GM18517 (cell line): ENCODE results near the gene IYD.
"Not testable (repeated sequence)": the region's sequence is repeated elsewhere in the genome, so short reads cannot be mapped to it uniquely, and the experiment has no call there.

Experiments
- ATAC-seq: cut with Tn5 transposase; IDR thresholded peaks from one replicate; pipeline ENCODE4 v1.9.1; 2021; ENCODE audit warnings: mild to moderate bottlenecking, moderate library complexity; ENCODE audit not compliant: unreplicated experiment

IYD gene

DNA sequence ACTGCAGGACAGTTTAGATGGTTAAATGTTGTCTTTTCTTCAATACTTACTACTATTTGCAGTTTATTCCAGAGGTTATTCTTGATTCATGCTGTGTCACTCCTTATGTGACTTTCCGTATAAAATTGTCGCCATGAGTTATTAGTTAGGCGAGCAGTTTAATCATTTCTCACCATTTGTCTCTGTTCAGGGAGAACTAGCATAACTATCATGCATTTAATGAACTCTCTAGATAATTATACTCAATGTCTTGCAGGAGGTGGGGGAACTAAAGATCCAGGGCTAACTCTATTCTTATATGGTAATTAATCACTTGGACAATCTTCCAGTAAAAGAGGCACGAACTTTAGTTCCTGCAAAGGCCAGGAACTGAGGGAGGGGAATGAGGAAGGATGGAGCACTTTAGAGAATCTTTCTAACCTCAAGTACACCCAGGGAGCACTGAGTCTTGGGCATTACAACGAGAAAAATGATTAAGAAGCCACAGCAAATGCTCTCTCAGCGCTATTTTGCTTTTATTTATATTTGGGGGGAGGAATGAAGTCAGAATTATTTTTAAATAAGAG, 58.3 kb downstream of the IYD start:
- no peak for ATAC-seq

DNA sequence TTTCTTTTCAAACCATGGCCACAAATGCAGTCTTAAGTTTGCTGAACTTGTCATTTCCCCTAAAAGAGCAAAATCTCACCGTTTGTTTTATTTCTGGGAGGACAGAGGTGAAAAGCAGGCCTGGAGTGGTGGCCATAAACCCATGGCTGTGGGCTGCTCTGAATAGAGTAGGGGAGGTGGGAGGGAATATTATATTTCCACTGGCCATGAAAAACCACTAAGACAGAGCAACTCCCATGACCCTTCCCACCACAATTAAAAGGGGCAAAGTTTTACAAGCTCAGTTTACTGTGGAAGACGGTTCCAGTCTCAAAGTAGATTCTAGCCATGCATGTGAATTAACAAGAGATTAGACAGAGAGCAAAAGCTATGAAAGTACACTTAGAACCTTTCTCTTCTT, 59.0 kb downstream of the IYD start:
- no peak for ATAC-seq

DNA sequence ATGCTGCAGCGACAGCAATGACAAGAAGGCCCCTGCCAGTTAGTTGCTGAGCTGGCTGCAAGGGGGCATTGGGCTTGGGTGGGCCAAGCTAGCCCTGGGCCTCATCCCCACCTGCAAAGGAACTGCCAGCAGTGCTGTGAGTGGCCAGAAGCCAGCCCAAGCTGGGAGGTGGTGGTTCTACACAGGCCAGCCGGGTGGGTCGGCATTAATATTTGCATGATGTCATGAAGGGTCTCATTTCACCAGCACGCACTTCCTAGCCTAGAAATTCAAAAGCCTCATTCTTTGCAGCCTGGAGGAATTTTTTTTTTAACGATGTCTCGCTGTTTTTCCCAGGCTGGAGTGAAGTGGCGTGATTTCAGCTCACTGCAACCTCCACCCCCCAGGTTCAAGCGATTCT, 62.0 kb downstream of the IYD start:
- no peak for ATAC-seq

DNA sequence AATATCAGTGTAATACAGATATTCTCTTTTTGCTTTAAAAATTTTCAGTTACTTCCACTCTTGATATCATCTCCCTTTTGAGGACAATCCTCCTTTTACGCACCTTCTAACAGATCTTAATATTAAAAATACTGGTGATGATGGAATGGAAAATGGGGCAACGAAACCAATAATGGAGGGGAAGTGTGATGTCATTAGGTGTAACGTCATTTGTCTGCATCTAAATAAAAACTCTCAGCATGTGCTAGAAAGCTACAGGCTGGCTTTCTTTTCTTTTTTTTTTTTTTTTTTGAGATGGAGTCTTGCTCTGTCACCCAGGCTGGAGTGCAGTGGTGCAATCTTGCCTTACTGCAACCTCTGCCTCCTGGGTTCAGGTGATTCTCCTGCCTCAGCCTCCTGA, 66.5 kb downstream of the IYD start:
- no peak for ATAC-seq

GRCh38 chr6:150435832-150436231, 67.0 kb downstream of the IYD start:
- ATAC-seq: no peak

DNA sequence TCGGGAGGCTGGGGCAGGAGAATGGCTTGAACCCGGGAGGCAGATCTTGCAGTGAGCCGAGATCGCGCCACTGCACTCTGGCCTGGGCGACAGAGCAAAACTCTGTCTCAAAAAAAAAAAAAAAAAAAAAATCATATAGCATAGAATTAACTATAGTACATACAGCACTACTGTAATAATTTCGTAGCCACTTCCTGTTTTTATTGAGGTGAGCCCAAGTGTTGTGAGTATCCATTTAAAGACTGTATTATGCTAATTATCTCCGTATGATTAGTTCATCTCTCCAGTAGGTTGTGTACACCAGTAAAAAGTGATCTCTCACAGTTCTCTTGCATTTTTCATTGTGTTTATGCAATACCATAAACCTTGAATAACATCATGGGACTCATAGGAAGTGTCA, 70.6 kb downstream of the IYD start:
- no peak for ATAC-seq

DNA sequence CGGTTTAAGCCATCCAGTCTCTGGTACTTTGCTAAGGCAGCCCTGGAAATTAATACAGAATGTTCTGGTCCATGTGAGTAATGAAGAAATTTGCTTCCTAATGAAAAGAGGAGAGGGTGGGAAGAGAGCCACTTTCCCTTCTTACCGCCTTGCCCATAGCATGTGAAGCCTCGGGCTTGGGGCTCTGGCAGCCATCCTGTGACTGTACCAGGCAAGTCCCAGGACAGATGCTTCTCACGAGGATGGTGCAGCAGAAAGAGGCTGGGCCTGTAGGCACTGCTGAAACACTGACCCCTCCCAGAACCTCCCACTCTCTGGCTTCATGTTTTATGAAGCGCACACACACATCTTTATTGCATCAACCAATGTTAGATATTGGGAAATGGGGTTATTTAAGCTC, 74.8 kb downstream of the IYD start:
- no peak for ATAC-seq

DNA sequence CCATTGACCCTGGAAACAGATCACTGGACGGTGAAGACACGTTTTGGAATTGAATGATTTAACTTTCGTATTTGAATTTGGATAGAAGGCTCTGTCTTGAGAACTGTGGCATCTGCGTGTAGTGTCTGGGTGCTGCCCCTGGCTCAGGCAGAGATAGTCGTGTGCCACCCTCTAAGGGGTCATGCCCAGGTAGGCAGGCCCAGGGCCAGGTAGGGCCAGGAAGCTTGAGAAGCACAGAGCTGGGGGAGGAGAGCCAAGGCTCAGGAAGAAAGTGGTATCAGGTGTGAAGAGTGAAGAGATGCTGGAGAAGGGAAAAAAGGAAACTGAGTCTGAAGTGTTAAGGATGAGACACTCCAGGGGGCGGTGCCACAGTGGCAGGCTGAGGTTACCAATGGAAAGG, 75.5 kb downstream of the IYD start:
- no peak for ATAC-seq

DNA sequence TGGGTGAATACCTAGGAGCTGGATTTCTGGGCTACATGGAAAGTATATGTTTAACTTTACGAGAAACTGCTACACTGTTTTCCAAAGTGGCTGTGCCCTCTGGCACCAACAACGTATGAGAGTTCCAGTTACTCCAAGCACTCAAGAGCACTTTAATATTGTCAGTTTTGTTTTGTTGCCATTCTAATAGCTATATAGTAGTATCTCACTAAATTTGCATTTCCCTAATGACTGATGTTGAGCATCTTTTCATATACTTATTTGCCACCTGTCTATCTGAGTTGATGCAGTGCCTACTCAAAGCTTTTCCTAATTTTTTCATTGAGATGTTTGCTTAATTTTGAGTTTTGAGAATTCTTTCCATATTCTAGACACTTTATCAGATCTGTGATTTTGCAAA, 76.7 kb downstream of the IYD start:
- no peak for ATAC-seq

DNA sequence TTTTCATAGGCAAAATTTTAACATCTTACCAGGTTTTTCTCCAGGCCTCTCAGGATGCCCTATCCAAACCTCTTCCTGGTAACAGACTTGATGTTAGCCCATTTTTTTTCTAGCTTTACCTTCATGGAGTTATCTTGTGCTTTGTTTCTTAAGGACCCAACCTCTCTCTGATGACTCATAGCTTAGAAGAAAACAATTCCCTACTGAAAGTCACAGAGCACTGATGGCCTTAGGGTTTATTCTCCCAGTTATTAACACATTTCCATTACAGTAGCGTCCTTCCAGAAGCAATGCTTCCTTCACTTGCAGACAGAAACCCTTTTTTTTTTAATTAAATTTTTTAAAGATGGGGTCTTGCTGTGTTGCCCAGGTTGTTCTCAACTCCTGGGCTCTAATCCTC, 79.4 kb downstream of the IYD start:
- ATAC-seq: no peak

GRCh38 chr6:150449055-150449454, 80.2 kb downstream of the IYD start:
- ATAC-seq: not testable (repeated sequence)

- ATAC-seq: no peak
Measured at GRCh38 chr6:150450918-150451317, 82.1 kb downstream of the IYD start.

DNA sequence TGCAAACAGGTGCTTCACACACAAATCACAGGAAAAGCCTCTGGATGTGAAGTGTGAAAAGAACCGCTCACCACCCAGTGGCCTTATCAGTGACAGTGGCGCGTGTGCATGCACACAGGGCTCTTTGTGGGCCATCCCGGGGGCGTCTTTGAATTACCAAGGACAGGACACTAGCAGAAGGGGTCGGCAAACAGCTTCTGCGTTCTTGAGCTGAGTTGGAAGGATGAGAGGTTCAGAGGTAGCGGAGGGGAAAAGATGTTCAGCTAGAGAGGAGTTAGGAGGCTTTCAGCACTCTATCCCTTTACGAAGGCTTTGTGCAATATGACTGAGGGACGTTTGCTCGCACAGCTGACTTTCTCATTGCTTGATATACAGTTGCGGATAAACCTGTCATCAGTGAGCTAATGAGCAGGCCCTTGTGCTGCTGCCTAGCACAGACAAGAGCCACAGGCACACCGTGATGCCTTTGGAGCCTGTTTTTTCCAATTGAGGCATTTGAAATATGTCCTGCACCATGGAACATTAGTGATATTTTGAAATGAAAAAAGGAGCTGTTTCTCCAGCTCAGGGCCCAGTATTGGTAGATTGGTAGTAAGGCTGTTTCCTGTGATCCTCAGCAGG, 83.1 kb downstream of the IYD start:
- ATAC-seq: no peak

- ATAC-seq: no peak
Measured at GRCh38 chr6:150452428-150453243, 83.8 kb downstream of the IYD start.

GRCh38 chr6:150453357-150453756, 84.5 kb downstream of the IYD start:
- no peak for ATAC-seq
